ENCODE measurements around the gene ADGRL3.

- no peak for TF ChIP-seq CTCF (IDR thresholded peaks at IDR 0.05; ENCODE audit: insufficient read depth, low read length, poor library complexity, severe bottlenecking)
- TF ChIP-seq EZH2phosphoT487 (conservative IDR thresholded peaks at IDR 0.05; ENCODE audit: low read length) = no peak
These were observed 853.8 kb downstream of the ADGRL3 start for GRCh38 chr4:62053974-62054373.
